Neural cell (in vitro differentiated cells): ENCODE measurements around the gene UBP1. TPM values are rescaled to one million over a fixed set of nuclear protein-coding genes. Genes with fewer than 3 reads are reported as not detected.

ENCODE experiments used
- H2AFZ ChIP-seq: fragments of 200-600, 300-800 bp; sonication (generic), shearing (Covaris generic); 2 replicates; pipeline ENCODE4 v1.6.0; 2014; ENCODE audit warnings: low read depth, mild to moderate bottlenecking, antibody characterized with exemption, low read length, moderate library complexity
- H3F3A ChIP-seq: fragments of 200-600 bp; shearing (Covaris generic); 2 replicates; pipeline ENCODE4 v1.6.1; 2016; ENCODE audit warnings: mild to moderate bottlenecking, moderate library complexity, mixed read lengths, antibody characterized with exemption, low read length; ENCODE audit not compliant: insufficient read depth, poor library complexity, severe bottlenecking
- H3K27ac ChIP-seq: fragments of 200-600, 300-800 bp; sonication (generic), shearing (Covaris generic); 2 replicates; pipeline ENCODE4 v1.5.1; 2014; ENCODE audit warnings: mild to moderate bottlenecking, low read length, moderate library complexity
- H3K27me3 ChIP-seq: fragments of 300-800, 200-600 bp; sonication (generic), shearing (Covaris generic); 2 replicates; pipeline ENCODE4 v1.6.0; 2014; ENCODE audit warnings: mild to moderate bottlenecking, low read depth, low read length, moderate library complexity; ENCODE audit not compliant: insufficient read depth
- H3K36me3 ChIP-seq: fragments of 300-800, 200-600 bp; sonication (generic), shearing (Covaris generic); 2 replicates; pipeline ENCODE4 v1.5.1; 2014; ENCODE audit warnings: mild to moderate bottlenecking, antibody characterized with exemption, low read length, moderate library complexity; ENCODE audit not compliant: insufficient read depth
- H3K4me2 ChIP-seq: fragments of 300-800, 200-600 bp; sonication (generic), shearing (Covaris generic); 2 replicates; pipeline ENCODE4 v1.6.0; 2014; ENCODE audit warnings: mild to moderate bottlenecking, low read length
- H3K4me3 ChIP-seq: fragments of 300-800, 200-600 bp; sonication (generic), shearing (Covaris generic); 2 replicates; pipeline ENCODE4 v1.5.1; 2014; ENCODE audit warnings: mild to moderate bottlenecking, low read length, moderate library complexity
- H3K79me2 ChIP-seq: fragments of 200-600 bp; shearing (Covaris generic); replicated peaks from 2 replicates; pipeline ENCODE4 v1.6.0; 2014; ENCODE audit warnings: mild to moderate bottlenecking, low read length, moderate library complexity; ENCODE audit not compliant: insufficient read depth
- H3K9ac ChIP-seq: fragments of 300-800, 200-600 bp; sonication (generic), shearing (Covaris generic); 2 replicates; pipeline ENCODE4 v1.6.1; 2016; ENCODE audit warnings: mild to moderate bottlenecking, low read length, mixed read lengths
- H3K9me2 ChIP-seq: fragments of 200-600 bp; shearing (Covaris generic); 2 replicates; pipeline ENCODE4 v1.6.1; 2016; ENCODE audit warnings: mild to moderate bottlenecking, low read length, mixed read lengths; ENCODE audit not compliant: insufficient read depth
- H3K9me3 ChIP-seq: fragments of 200-600, 300-800 bp; sonication (generic), shearing (Covaris generic); 2 replicates; pipeline ENCODE4 v1.6.1; 2016; ENCODE audit warnings: mild to moderate bottlenecking, mixed run types, low read length, moderate library complexity, mixed read lengths
- H4K20me1 ChIP-seq: fragments of 200-600 bp; shearing (Covaris generic); 2 replicates; pipeline ENCODE4 v1.6.1; 2016; ENCODE audit warnings: mild to moderate bottlenecking, mixed run types; ENCODE audit not compliant: insufficient read depth
- EP300 ChIP-seq: fragments of 450-650 bp; conservative IDR thresholded peaks from 2 replicates; pipeline ENCODE4 v1.6.1; 2014; ENCODE audit warnings: antibody characterized with exemption, mild to moderate bottlenecking, moderate library complexity; ENCODE audit not compliant: poor library complexity, severe bottlenecking
- EZH2 ChIP-seq: fragments of 200-600, 300-800 bp; shearing (Covaris generic), sonication (generic); IDR thresholded peaks from 2 replicates; pipeline ENCODE4 v1.6.1; 2014; ENCODE audit warnings: antibody characterized with exemption, low read length, borderline replicate concordance, mild to moderate bottlenecking; ENCODE audit not compliant: insufficient read depth, poor library complexity, severe bottlenecking
- MXI1 ChIP-seq: fragments of 450-650 bp; conservative IDR thresholded peaks from 2 replicates; pipeline ENCODE4 v1.6.1; 2014; ENCODE audit warnings: antibody characterized with exemption, mild to moderate bottlenecking; ENCODE audit not compliant: poor library complexity, severe bottlenecking
- POLR2AphosphoS5 ChIP-seq: IDR thresholded peaks from 2 replicates; pipeline ENCODE4 v1.6.1; 2012
- RAD21 ChIP-seq: fragments of 450-650 bp; conservative IDR thresholded peaks from 2 replicates; pipeline ENCODE4 v1.6.1; 2014; ENCODE audit warnings: antibody characterized with exemption, mild to moderate bottlenecking, moderate library complexity
- SMC3 ChIP-seq: fragments of 450-650 bp; conservative IDR thresholded peaks from 2 replicates; pipeline ENCODE4 v1.6.1; 2014; ENCODE audit warnings: antibody characterized with exemption, mild to moderate bottlenecking, moderate library complexity; ENCODE audit not compliant: poor library complexity
- TAF1 ChIP-seq: IDR thresholded peaks from 2 replicates; pipeline ENCODE4 v1.6.1; 2012; ENCODE audit warnings: low read depth
- polyA plus RNA-seq: library from polyadenylated mRNA; depleted of rRNA; stranded (reverse); fragments of >200 nt; gene quantifications from 2 replicates; pipeline ENCODE4 v1.2.3, GENCODE V29; 2014
- TF ChIP-seq, protein P1 (sequence below): fragments of 450-650 bp; IDR thresholded peaks from 2 replicates; pipeline ENCODE4 v1.5.1; 2014; ENCODE audit warnings: antibody characterized with exemption, mild to moderate bottlenecking, moderate library complexity; ENCODE audit not compliant: poor library complexity, severe bottlenecking
- TF ChIP-seq, protein P2 (sequence below): IDR thresholded peaks from 2 replicates; pipeline ENCODE4 v1.6.1; 2012; ENCODE audit warnings: borderline replicate concordance

The UBP1 gene
- polyA plus RNA-seq, 1 donor from 2014 or later, result 74.2 TPM

DNA sequence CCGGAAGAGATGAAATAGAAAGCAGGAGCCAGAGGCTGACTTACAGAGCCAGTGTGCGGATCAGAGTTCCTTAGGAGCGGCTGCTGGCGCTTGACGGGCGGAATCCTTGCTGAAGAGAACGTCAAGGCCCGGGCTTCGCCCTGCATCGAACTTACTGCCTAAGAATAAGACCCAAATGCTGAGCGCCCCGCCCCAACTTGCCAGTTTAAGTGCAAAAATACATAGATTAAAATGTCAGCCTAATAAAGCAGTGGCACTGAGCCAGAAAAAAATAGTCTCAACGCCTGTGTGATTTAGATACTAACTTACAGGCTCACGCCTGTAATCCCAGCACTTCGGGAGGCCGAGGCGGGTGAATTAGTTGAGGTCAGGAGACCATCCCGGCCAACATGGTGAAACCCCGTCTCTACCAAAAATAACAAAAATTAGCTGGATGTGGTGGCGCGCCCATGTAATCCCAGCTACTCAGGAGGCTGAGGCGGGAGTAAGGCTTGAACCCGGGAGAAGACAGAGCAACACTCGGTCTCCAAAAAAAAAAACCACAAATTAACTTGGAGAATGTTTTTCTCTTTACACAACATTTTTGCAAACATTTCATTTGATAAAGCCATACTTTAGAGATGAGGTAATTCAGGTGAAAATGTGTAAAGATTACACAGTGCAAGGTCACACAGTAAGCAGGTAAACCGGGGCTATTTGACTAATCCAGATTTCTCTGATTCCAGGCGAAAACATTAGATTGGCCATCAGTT, 1.2 kb upstream of the UBP1 start:
- peaks cover 30% of the 10 kb centered on the region for H3K79me2 ChIP-seq
- no peaks in the 10 kb centered on the region for H3K9me2 ChIP-seq
- no peaks in the 10 kb centered on the region for H3K9me3 ChIP-seq
- H3F3A ChIP-seq, result peaks cover 9% of the 10 kb centered on the region
- peak overlapping the region; percentile 78 for H3K4me2 ChIP-seq
- peak overlapping the region; percentile 92 for H3K27ac ChIP-seq
- peaks cover 8% of the 10 kb centered on the region for H4K20me1 ChIP-seq
- peak overlapping the region; percentile 84 for H3K9ac ChIP-seq
- no peaks in the 10 kb centered on the region for H3K27me3 ChIP-seq
- H2AFZ ChIP-seq, result peak overlapping the region; percentile 83
- no peaks in the 10 kb centered on the region for H3K36me3 ChIP-seq
- TF ChIP-seq TAF1 (peak; percentile 57), SMC3 (no peak)
- peak overlapping the region; percentile 78 for H3K4me3 ChIP-seq

DNA sequence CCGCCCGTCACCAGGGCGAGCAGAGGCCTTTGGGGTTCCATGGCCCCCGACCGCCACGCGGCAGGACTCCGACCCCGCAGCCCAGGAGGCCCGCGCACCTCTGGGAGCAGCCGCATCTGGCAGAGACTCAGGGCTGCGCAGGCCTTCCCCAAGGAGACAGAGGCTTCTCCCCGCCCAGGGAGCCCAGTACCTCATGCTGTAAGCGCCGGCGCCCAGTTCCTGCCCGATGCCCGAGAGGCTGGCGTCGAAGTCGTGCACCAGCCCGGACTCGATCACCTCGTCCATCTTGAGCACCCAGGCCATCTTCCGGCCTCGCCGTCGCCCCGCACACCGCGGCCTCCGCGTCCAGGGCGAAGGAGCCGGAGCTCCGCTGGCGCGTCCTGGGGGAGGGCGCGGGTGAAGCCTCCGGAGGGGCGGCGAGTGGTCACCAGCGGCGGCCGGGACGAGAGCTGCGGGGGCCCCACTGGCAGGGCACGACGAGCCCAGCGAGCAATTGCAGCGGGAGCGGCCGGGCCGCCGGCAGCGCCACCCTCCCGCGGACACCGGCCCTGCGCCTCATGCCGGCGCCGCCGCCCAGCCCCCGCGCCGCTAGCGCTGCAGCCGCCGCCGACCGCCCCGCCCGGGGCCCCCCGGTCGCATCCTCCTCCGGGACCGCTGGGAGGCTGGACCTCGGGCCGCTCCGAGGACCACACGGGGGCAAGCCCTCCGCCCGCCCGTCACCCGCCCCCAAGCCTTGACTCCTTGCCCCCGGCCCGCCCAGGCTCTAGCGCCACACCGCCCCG, 468 bp downstream of the UBP1 start:
- Histone ChIP-seq H3K9ac (peak overlapping the region; percentile 84), H3K36me3 (no peaks in the 10 kb centered on the region), H3K27me3 (no peaks in the 10 kb centered on the region), H3K9me3 (no peaks in the 10 kb centered on the region), H3K4me2 (peak overlapping the region; percentile 83), H3K79me2 (peaks cover 47% of the 10 kb centered on the region), H3F3A (peaks cover 9% of the 10 kb centered on the region), H4K20me1 (peaks cover 8% of the 10 kb centered on the region), H3K4me3 (peak overlapping the region; percentile 78), H3K27ac (peak overlapping the region; percentile 92), H2AFZ (peak overlapping the region; percentile 28), H3K9me2 (no peaks in the 10 kb centered on the region)
- TF ChIP-seq RAD21 (no peak), SMC3 (no peak), EZH2 (no peak), MXI1 (peak; percentile 40), EP300 (no peak), POLR2AphosphoS5 (peak; percentile 14), TAF1 (no peak)
- TF ChIP-seq, protein P1, sequence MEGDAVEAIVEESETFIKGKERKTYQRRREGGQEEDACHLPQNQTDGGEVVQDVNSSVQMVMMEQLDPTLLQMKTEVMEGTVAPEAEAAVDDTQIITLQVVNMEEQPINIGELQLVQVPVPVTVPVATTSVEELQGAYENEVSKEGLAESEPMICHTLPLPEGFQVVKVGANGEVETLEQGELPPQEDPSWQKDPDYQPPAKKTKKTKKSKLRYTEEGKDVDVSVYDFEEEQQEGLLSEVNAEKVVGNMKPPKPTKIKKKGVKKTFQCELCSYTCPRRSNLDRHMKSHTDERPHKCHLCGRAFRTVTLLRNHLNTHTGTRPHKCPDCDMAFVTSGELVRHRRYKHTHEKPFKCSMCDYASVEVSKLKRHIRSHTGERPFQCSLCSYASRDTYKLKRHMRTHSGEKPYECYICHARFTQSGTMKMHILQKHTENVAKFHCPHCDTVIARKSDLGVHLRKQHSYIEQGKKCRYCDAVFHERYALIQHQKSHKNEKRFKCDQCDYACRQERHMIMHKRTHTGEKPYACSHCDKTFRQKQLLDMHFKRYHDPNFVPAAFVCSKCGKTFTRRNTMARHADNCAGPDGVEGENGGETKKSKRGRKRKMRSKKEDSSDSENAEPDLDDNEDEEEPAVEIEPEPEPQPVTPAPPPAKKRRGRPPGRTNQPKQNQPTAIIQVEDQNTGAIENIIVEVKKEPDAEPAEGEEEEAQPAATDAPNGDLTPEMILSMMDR, result peak; percentile 56
- TF ChIP-seq, protein P2, sequence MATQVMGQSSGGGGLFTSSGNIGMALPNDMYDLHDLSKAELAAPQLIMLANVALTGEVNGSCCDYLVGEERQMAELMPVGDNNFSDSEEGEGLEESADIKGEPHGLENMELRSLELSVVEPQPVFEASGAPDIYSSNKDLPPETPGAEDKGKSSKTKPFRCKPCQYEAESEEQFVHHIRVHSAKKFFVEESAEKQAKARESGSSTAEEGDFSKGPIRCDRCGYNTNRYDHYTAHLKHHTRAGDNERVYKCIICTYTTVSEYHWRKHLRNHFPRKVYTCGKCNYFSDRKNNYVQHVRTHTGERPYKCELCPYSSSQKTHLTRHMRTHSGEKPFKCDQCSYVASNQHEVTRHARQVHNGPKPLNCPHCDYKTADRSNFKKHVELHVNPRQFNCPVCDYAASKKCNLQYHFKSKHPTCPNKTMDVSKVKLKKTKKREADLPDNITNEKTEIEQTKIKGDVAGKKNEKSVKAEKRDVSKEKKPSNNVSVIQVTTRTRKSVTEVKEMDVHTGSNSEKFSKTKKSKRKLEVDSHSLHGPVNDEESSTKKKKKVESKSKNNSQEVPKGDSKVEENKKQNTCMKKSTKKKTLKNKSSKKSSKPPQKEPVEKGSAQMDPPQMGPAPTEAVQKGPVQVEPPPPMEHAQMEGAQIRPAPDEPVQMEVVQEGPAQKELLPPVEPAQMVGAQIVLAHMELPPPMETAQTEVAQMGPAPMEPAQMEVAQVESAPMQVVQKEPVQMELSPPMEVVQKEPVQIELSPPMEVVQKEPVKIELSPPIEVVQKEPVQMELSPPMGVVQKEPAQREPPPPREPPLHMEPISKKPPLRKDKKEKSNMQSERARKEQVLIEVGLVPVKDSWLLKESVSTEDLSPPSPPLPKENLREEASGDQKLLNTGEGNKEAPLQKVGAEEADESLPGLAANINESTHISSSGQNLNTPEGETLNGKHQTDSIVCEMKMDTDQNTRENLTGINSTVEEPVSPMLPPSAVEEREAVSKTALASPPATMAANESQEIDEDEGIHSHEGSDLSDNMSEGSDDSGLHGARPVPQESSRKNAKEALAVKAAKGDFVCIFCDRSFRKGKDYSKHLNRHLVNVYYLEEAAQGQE, result peak; percentile 48
